Chondrocyte (in vitro differentiated cells): ENCODE measurements around the gene FZR1. TPM values are rescaled to one million over a fixed set of nuclear protein-coding genes. Genes with fewer than 3 reads are reported as not detected.

Experiments used
- DNase-seq: peaks from one replicate; pipeline ENCODE4 v3.0.0; 2021; ENCODE audit warnings: mixed read lengths, low spot score
- H3K27ac Mint-ChIP-seq: one replicate; pipeline ENCODE4 v1.8.0; 2021; ENCODE audit warnings: mild to moderate bottlenecking, moderate library complexity, mixed read lengths; ENCODE audit not compliant: unreplicated experiment
- H3K27me3 Mint-ChIP-seq: 2 replicates; pipeline ENCODE4 v1.8.0; 2021; ENCODE audit warnings: low read depth, mixed read lengths
- H3K36me3 Mint-ChIP-seq: 2 replicates; pipeline ENCODE4 v1.8.0; 2021; ENCODE audit warnings: low read depth, mixed read lengths
- H3K4me1 Mint-ChIP-seq: 2 replicates; pipeline ENCODE4 v1.8.0; 2021; ENCODE audit warnings: low read depth, mild to moderate bottlenecking, mixed read lengths
- H3K4me3 Mint-ChIP-seq: one replicate; pipeline ENCODE4 v1.8.0; 2021; ENCODE audit warnings: mild to moderate bottlenecking, moderate library complexity, mixed read lengths; ENCODE audit not compliant: unreplicated experiment
- H3K9me3 Mint-ChIP-seq: 2 replicates; pipeline ENCODE4 v1.8.0; 2021; ENCODE audit warnings: low read depth, mixed read lengths
- total RNA-seq: library from RNA; stranded (reverse); gene quantifications from 3 replicates; pipeline ENCODE4 v1.2.1, GENCODE V29; 2021
- TF ChIP-seq, protein P1 (sequence below): fragments of 200-600 bp; sonication (generic); IDR thresholded peaks from 2 replicates; pipeline ENCODE4 v1.5.0; 2021; ENCODE audit warnings: antibody characterized with exemption, mild to moderate bottlenecking, moderate library complexity

Gene FZR1
- total RNA-seq, 1 donor from 2014 or later, result 35.0 TPM

- Mint-ChIP-seq H3K9me3 (no peaks in the 10 kb centered on the region), H3K27ac (no peak overlapping the region), H3K27me3 (no peaks in the 10 kb centered on the region), H3K4me1 (peaks cover 16% of the 10 kb centered on the region), H3K36me3 (no peaks in the 10 kb centered on the region), H3K4me3 (no peak overlapping the region)
- TF ChIP-seq, protein P1, sequence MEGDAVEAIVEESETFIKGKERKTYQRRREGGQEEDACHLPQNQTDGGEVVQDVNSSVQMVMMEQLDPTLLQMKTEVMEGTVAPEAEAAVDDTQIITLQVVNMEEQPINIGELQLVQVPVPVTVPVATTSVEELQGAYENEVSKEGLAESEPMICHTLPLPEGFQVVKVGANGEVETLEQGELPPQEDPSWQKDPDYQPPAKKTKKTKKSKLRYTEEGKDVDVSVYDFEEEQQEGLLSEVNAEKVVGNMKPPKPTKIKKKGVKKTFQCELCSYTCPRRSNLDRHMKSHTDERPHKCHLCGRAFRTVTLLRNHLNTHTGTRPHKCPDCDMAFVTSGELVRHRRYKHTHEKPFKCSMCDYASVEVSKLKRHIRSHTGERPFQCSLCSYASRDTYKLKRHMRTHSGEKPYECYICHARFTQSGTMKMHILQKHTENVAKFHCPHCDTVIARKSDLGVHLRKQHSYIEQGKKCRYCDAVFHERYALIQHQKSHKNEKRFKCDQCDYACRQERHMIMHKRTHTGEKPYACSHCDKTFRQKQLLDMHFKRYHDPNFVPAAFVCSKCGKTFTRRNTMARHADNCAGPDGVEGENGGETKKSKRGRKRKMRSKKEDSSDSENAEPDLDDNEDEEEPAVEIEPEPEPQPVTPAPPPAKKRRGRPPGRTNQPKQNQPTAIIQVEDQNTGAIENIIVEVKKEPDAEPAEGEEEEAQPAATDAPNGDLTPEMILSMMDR, result no peak
- DNase-seq, result no peak
Measured at GRCh38 chr19:3515891-3516422, 9.8 kb downstream of the FZR1 start.

- Mint-ChIP-seq H3K36me3 (no peaks in the 10 kb centered on the region), H3K27ac (no peak overlapping the region), H3K9me3 (no peaks in the 10 kb centered on the region), H3K4me1 (peaks cover 19% of the 10 kb centered on the region), H3K27me3 (no peaks in the 10 kb centered on the region), H3K4me3 (no peak overlapping the region)
- TF ChIP-seq, protein P1, result no peak
- no peak for DNase-seq
Measured at GRCh38 chr19:3516675-3517207, 10.6 kb downstream of the FZR1 start.

DNA sequence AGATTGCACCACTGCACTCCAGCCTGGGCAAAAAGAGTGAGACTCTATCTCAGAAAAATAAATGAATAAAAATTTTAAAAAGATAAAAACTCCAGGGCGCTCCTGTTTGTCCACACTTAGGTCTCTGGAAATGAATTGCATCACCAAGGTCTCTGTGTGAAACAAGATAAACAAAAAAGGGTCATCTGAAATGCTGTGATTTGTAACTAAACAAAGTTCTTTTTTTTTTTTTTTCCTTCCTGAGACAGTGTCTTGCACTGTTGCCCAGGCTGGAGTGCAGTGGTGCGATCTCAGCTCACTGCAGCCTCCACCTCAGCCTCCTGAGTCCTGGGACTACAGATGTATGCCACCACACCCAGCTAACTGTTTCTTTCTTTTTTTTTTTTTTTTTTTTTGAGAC, 11.5 kb downstream of the FZR1 start:
- TF ChIP-seq, protein P1, result no peak
- Mint-ChIP-seq H3K27ac (no peak overlapping the region), H3K9me3 (no peaks in the 10 kb centered on the region), H3K4me1 (peaks cover 17% of the 10 kb centered on the region), H3K36me3 (no peaks in the 10 kb centered on the region), H3K4me3 (no peak overlapping the region), H3K27me3 (no peaks in the 10 kb centered on the region)
- DNase-seq, result no peak

DNA sequence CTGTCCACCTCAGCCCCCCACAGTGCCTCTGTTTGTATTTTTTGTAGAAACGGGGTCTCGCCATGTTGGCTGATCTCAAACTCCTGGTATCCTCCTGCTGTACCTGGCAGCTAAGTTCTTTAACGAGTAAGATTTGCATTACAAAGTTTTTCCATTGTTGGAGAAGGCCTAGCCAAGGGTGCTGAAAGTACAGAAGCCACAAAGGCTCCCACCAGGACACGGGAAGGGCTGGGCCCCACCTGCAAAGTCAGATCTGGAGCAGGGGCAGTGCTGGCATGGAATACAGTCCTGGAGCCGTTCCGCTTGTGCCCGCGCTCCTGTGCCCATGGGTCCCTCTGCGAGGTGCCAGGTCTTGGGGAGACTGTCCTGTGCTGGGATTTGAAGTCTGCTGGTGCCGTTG, 12.1 kb downstream of the FZR1 start:
- TF ChIP-seq, protein P1, result no peak
- no peaks in the 10 kb centered on the region for H3K9me3 Mint-ChIP-seq
- no peaks in the 10 kb centered on the region for H3K27me3 Mint-ChIP-seq
- no peak overlapping the region for H3K4me3 Mint-ChIP-seq
- peaks cover 17% of the 10 kb centered on the region for H3K4me1 Mint-ChIP-seq
- no peaks in the 10 kb centered on the region for H3K36me3 Mint-ChIP-seq
- no peak overlapping the region for H3K27ac Mint-ChIP-seq
- no peak for DNase-seq

GRCh38 chr19:3518659-3519058, 12.5 kb downstream of the FZR1 start:
- Mint-ChIP-seq H3K4me1 (peaks cover 15% of the 10 kb centered on the region), H3K4me3 (no peak overlapping the region), H3K9me3 (no peaks in the 10 kb centered on the region), H3K36me3 (no peaks in the 10 kb centered on the region), H3K27me3 (no peaks in the 10 kb centered on the region), H3K27ac (no peak overlapping the region)
- TF ChIP-seq, protein P1, result no peak
- DNase-seq, result no peak
